ENCODE measurements around the gene WDR1. TPM values are rescaled to one million over a fixed set of nuclear protein-coding genes. Genes with fewer than 3 reads are reported as not detected.

The WDR1 gene
- total and polyA plus RNA-seq, 5 donors from 2014 or later, result 312 to 422 (median 356) TPM

- peaks cover 99% of the 10 kb centered on the region for H3K36me3 ChIP-seq (ENCODE audit: control insufficient read depth, insufficient read depth, low read length)
- Mint-ChIP-seq H3K4me3 (no peak overlapping the region), H3K36me3 (peaks cover 44% of the 10 kb centered on the region), H3K27me3 (no peaks in the 10 kb centered on the region), H3K9me3 (no peaks in the 10 kb centered on the region), H3K4me1 (peaks cover 0 to 5% (median 0%) of the 10 kb centered on the region in 4 donors), H3K27ac (no peak overlapping the region)
- no peak overlapping the region for H3K4me3 ChIP-seq (ENCODE audit: low read depth, low read length)
- DNase-seq, result no peak
- no peak overlapping the region for H3K27ac ChIP-seq (ENCODE audit: insufficient read depth, low read length, poor library complexity, severe bottlenecking)
- no peaks in the 10 kb centered on the region for H3K27me3 ChIP-seq (ENCODE audit: control insufficient read depth, insufficient read depth, low read length)
- ATAC-seq (ENCODE audit: low read depth in 2 of 2), result no peak
- H3K4me1 ChIP-seq (ENCODE audit: control insufficient read depth, insufficient read depth, low read length, poor library complexity, severe bottlenecking), result no peaks in the 10 kb centered on the region
- no peaks in the 10 kb centered on the region for H3K9me3 ChIP-seq (ENCODE audit: control insufficient read depth in 2 of 2, low read length in 2 of 2)
Measured at GRCh38 chr4:10079256-10079655, 37.3 kb downstream of the WDR1 start.

DNA sequence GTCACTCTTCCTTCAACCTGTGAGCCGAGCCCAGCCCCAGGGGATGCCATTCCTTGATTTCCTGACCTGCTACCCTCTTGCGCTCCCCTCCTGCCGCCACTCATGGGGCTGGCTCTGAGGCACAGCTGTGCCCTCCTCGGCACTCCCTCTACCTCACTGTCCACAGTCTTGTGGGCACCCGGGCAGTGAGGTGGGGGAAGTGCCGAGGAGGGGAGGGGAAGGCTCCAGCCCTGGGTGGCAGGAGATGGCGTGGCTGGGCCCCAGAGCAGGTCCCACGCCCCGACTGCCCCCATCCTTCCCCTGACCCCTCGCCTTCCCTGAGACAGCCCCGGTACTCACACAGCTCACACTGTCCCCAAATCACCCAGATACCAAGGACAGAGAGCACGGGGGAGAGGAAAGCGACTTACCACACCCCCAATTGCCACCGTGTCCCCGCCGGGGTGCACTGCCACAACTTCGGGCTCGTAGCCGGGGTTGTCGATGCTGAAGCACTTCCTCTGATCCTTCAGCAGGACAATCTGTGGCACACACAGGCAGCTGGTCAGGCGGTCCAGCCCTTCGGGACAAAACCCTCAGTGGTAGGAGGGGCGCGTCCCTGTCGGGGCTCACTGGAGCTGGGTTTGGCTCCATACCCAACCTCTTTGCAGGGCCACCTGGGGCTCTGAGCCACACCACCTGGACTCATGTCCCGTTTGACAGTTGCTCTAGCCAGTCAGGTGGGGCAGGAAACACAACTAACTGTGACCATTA, 37.9 kb downstream of the WDR1 start:
- no peak overlapping the region for H3K27ac ChIP-seq (ENCODE audit: insufficient read depth, low read length, poor library complexity, severe bottlenecking)
- peaks cover 0 to 9% (median 0%) of the 10 kb centered on the region in 4 donors for H3K4me1 Mint-ChIP-seq
- DNase-seq (no peak), ATAC-seq (ENCODE audit: low read depth in 2 of 2) (no peak)
- no peaks in the 10 kb centered on the region for H3K4me1 ChIP-seq (ENCODE audit: control insufficient read depth, insufficient read depth, low read length, poor library complexity, severe bottlenecking)
- no peak overlapping the region for H3K4me3 Mint-ChIP-seq
- peaks cover 47% of the 10 kb centered on the region for H3K36me3 Mint-ChIP-seq
- no peaks in the 10 kb centered on the region for H3K27me3 ChIP-seq (ENCODE audit: control insufficient read depth, insufficient read depth, low read length)
- H3K27ac Mint-ChIP-seq, result no peak overlapping the region
- H3K36me3 ChIP-seq (ENCODE audit: control insufficient read depth, insufficient read depth, low read length), result peaks cover 99% of the 10 kb centered on the region
- H3K27me3 Mint-ChIP-seq, result no peaks in the 10 kb centered on the region
- H3K9me3 ChIP-seq (ENCODE audit: control insufficient read depth in 2 of 2, low read length in 2 of 2), result no peaks in the 10 kb centered on the region
- no peaks in the 10 kb centered on the region for H3K9me3 Mint-ChIP-seq
- no peak overlapping the region for H3K4me3 ChIP-seq (ENCODE audit: low read depth, low read length)

DNA sequence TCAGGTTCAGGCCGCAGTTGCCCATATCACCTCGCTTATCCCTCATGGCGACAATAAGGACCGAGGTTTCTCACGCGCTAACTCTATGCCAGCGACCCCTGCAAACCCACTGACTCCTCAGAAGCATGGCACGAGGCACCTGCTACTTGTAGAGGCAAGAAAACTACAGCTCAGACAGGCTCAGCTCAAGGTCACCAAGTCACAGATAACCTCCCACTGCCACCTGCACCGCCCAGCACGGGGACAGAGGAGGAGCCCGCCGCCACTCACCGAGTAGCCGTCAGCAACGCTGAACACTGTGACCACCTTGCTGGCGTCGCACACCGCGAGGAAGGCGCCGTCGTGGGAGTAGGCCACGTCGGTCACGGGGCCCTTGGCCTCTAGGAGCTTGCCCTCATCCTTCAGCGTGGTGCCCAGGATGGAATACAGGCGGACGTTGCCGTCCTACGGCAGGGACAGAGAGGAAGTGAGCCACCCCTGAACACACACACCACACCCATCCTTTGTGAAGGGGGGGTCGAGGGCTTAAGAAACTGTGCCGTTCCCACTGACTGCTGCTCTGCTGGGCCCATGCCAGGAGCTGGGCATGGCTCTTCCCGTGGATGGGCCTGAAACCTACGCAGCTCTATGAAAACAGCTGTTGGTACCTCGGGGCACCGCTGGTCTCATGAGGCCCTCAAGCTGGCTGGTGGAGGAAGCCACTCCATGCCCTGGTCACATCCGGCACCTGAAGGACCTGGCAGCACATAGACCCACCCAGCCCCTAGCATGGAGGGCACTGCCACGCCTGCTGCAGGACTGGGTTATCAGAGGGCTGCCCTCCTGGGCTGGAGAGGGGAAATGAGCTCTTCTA, 38.9 kb downstream of the WDR1 start:
- ATAC-seq (ENCODE audit: low read depth in 2 of 2), result no peak
- Histone ChIP-seq H3K27ac (ENCODE audit: insufficient read depth, low read length, poor library complexity, severe bottlenecking) (no peak overlapping the region), H3K4me3 (ENCODE audit: low read depth, low read length) (no peak overlapping the region), H3K27me3 (ENCODE audit: control insufficient read depth, insufficient read depth, low read length) (no peaks in the 10 kb centered on the region), H3K36me3 (ENCODE audit: control insufficient read depth, insufficient read depth, low read length) (peaks cover 93% of the 10 kb centered on the region), H3K9me3 (ENCODE audit: control insufficient read depth in 2 of 2, low read length in 2 of 2) (no peaks in the 10 kb centered on the region), H3K4me1 (ENCODE audit: control insufficient read depth, insufficient read depth, low read length, poor library complexity, severe bottlenecking) (no peaks in the 10 kb centered on the region)
- peaks cover 0 to 9% (median 0%) of the 10 kb centered on the region in 4 donors for H3K4me1 Mint-ChIP-seq
- no peak for DNase-seq
- peaks cover 51% of the 10 kb centered on the region for H3K36me3 Mint-ChIP-seq
- H3K27me3 Mint-ChIP-seq, result no peaks in the 10 kb centered on the region
- H3K9me3 Mint-ChIP-seq, result no peaks in the 10 kb centered on the region
- no peak overlapping the region for H3K4me3 Mint-ChIP-seq
- no peak overlapping the region for H3K27ac Mint-ChIP-seq

- H3K36me3 Mint-ChIP-seq, result peaks cover 52% of the 10 kb centered on the region
- H3K27ac ChIP-seq (ENCODE audit: insufficient read depth, low read length, poor library complexity, severe bottlenecking), result no peak overlapping the region
- no peak for DNase-seq
Measured at GRCh38 chr4:10077076-10077475, 39.5 kb downstream of the WDR1 start.

GRCh38 chr4:10075953-10076391, 40.6 kb downstream of the WDR1 start:
- Mint-ChIP-seq H3K27ac (peak overlapping the region in 2 of 3 donors; percentile 59 to 80), H3K36me3 (peaks cover 48% of the 10 kb centered on the region), H3K27me3 (no peaks in the 10 kb centered on the region), H3K4me3 (no peak overlapping the region), H3K4me1 (peaks cover 0 to 9% (median 0%) of the 10 kb centered on the region in 4 donors), H3K9me3 (no peaks in the 10 kb centered on the region)
- H3K27ac ChIP-seq (ENCODE audit: insufficient read depth, low read length, poor library complexity, severe bottlenecking), result no peak overlapping the region
- H3K4me3 ChIP-seq (ENCODE audit: low read depth, low read length), result no peak overlapping the region
- DNase-seq (no peak), ATAC-seq (ENCODE audit: low read depth in 2 of 2) (no peak)
- no peaks in the 10 kb centered on the region for H3K27me3 ChIP-seq (ENCODE audit: control insufficient read depth, insufficient read depth, low read length)
- no peaks in the 10 kb centered on the region for H3K4me1 ChIP-seq (ENCODE audit: control insufficient read depth, insufficient read depth, low read length, poor library complexity, severe bottlenecking)
- H3K36me3 ChIP-seq (ENCODE audit: control insufficient read depth, insufficient read depth, low read length), result peaks cover 83% of the 10 kb centered on the region
- H3K9me3 ChIP-seq (ENCODE audit: control insufficient read depth in 2 of 2, low read length in 2 of 2), result no peaks in the 10 kb centered on the region

More at GRCh38 chr4:10077076-10077475, 39.5 kb downstream of the WDR1 start:
- Histone ChIP-seq H3K4me1 (ENCODE audit: control insufficient read depth, insufficient read depth, low read length, poor library complexity, severe bottlenecking) (no peaks in the 10 kb centered on the region), H3K36me3 (ENCODE audit: control insufficient read depth, insufficient read depth, low read length) (peaks cover 88% of the 10 kb centered on the region), H3K27me3 (ENCODE audit: control insufficient read depth, insufficient read depth, low read length) (no peaks in the 10 kb centered on the region), H3K9me3 (ENCODE audit: control insufficient read depth in 2 of 2, low read length in 2 of 2) (no peaks in the 10 kb centered on the region), H3K4me3 (ENCODE audit: low read depth, low read length) (no peak overlapping the region)
- H3K27ac Mint-ChIP-seq, result no peak overlapping the region
- no peaks in the 10 kb centered on the region for H3K9me3 Mint-ChIP-seq
- H3K4me3 Mint-ChIP-seq, result no peak overlapping the region
- no peak for ATAC-seq (ENCODE audit: low read depth in 2 of 2)
- no peaks in the 10 kb centered on the region for H3K27me3 Mint-ChIP-seq
- peaks cover 0 to 9% (median 0%) of the 10 kb centered on the region in 4 donors for H3K4me1 Mint-ChIP-seq

DNA sequence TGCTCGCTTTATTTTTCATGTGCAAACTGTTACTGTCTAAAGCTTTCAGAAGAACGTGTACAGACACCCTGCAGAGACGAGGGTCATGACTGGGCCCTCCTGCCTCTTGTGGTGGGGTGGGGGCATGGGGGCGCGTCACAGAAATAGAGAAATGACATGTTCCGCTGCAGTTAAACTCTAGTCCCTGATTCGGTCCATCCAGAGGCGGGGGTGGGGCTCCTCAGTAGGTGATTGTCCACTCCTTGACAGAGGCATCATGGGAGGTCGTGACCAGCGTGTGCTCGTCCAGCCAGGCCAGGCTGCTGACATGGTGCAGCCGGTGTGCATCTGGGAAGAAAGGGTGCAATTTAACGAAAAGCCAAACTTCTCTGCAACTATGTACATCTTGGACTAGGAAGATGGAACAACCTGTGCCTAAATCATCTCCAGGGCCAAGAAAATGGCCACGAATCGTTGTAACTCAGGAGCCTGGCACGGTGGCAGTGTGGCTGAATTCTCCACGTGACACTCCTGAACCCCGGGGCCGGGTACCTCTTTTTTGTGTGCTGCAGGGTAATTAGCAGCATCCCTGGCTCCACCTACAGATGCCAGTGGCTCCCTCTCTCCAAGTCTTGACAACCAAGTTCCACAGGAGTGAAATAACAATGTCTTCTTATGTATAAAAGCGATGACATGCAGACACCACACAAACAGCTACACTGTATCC, 41.3 kb downstream of the WDR1 start:
- Histone ChIP-seq H3K9me3 (ENCODE audit: control insufficient read depth in 2 of 2, low read length in 2 of 2) (no peaks in the 10 kb centered on the region), H3K27me3 (ENCODE audit: control insufficient read depth, insufficient read depth, low read length) (no peaks in the 10 kb centered on the region), H3K4me3 (ENCODE audit: low read depth, low read length) (no peak overlapping the region), H3K4me1 (ENCODE audit: control insufficient read depth, insufficient read depth, low read length, poor library complexity, severe bottlenecking) (no peaks in the 10 kb centered on the region), H3K36me3 (ENCODE audit: control insufficient read depth, insufficient read depth, low read length) (peaks cover 80% of the 10 kb centered on the region), H3K27ac (ENCODE audit: insufficient read depth, low read length, poor library complexity, severe bottlenecking) (no peak overlapping the region)
- Mint-ChIP-seq H3K4me3 (no peak overlapping the region), H3K4me1 (peaks cover 0 to 9% (median under 1%) of the 10 kb centered on the region in 4 donors), H3K9me3 (no peaks in the 10 kb centered on the region), H3K27ac (peak overlapping the region in 1 of 3 donors; percentile 32), H3K36me3 (peaks cover 43% of the 10 kb centered on the region), H3K27me3 (no peaks in the 10 kb centered on the region)
- ATAC-seq (ENCODE audit: low read depth in 2 of 2) (no peak), DNase-seq (no peak)

- no peak for DNase-seq
Measured at GRCh38 chr4:10074767-10075105, 41.9 kb downstream of the WDR1 start.

More at GRCh38 chr4:10074767-10075105, 41.9 kb downstream of the WDR1 start:
- H3K4me1 ChIP-seq (ENCODE audit: control insufficient read depth, insufficient read depth, low read length, poor library complexity, severe bottlenecking), result no peaks in the 10 kb centered on the region
- no peak for ATAC-seq (ENCODE audit: low read depth in 2 of 2)
- H3K36me3 ChIP-seq (ENCODE audit: control insufficient read depth, insufficient read depth, low read length), result peaks cover 74% of the 10 kb centered on the region
- Mint-ChIP-seq H3K27ac (peak overlapping the region in 1 of 3 donors; percentile 29), H3K4me1 (peaks cover 0 to 9% (median 1%) of the 10 kb centered on the region in 4 donors), H3K27me3 (no peaks in the 10 kb centered on the region), H3K9me3 (no peaks in the 10 kb centered on the region), H3K36me3 (peaks cover 44% of the 10 kb centered on the region), H3K4me3 (no peak overlapping the region)
- H3K27me3 ChIP-seq (ENCODE audit: control insufficient read depth, insufficient read depth, low read length), result no peaks in the 10 kb centered on the region
- H3K4me3 ChIP-seq (ENCODE audit: low read depth, low read length), result no peak overlapping the region
- H3K27ac ChIP-seq (ENCODE audit: insufficient read depth, low read length, poor library complexity, severe bottlenecking), result no peak overlapping the region
- H3K9me3 ChIP-seq (ENCODE audit: control insufficient read depth in 2 of 2, low read length in 2 of 2), result no peaks in the 10 kb centered on the region
